ELR (cell line): ENCODE measurements around the gene PLCD3.

Experiments
- DNase-seq: peaks from one replicate; pipeline ENCODE4 v3.0.0-alpha.2; 2015; ENCODE audit warnings: low read depth

Gene PLCD3

GRCh38 chr17:45073414-45074070 is 58.8 kb downstream of the PLCD3 start:
- DNase-seq = peak; percentile 45

DNA sequence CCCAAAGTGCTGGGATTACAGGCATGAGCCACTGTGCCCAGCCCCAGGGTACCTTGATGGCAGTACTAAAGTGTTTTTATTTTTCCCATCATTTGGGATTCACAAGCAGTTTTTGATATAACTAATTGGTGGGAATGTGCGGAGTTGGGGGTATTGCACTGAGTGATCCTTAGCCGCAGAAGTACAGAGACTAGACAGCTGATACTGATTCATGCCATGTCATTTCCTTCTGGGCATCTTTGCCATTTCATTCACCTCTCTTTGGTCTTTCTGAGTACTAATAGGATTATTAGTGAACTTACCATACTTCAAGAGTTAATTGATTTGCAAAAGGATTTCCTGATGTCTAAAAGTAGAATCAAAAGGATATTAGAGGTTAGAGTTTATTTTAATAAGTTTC is 61.5 kb downstream of the PLCD3 start:
- DNase-seq = peak; percentile 59

DNA sequence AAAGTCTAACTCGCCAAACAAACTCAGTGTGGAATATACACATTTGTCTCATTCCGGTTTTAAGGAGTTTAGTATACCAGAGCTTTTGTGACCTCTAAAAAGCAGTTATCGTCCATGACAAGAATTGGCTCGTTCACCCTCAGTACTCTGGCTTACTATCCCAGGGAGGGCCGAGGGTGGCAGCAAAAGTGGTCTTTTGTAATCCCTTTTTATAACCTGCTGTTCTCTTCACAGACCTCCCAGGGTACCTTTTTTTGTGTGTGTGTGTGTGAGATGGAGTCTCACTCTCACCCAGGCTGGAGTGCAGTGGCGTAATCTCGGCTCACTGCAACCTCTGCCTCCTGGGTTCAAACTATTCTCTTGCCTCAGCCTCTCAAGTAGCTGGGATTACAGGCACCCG is 62.3 kb downstream of the PLCD3 start:
- DNase-seq = no peak

DNA sequence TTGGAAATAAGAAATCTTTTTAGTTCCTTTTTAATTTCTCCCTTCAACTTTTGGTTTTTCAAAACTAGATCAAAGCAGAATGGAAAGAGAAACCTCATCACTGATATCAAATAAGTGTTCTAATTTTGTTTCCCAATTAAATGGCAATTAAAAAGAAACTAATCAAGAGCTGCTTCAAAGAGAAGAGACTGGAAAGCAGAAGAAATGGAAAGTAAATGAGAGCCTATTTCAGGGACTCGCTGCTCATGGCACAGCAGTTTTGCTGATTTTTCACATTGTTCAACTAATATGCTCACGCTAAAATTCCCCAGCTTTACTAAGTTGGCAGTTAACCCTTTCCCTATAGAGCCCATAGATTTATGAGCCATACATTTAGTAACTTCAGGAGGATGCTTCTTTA is 64.7 kb downstream of the PLCD3 start:
- DNase-seq = no peak

DNA sequence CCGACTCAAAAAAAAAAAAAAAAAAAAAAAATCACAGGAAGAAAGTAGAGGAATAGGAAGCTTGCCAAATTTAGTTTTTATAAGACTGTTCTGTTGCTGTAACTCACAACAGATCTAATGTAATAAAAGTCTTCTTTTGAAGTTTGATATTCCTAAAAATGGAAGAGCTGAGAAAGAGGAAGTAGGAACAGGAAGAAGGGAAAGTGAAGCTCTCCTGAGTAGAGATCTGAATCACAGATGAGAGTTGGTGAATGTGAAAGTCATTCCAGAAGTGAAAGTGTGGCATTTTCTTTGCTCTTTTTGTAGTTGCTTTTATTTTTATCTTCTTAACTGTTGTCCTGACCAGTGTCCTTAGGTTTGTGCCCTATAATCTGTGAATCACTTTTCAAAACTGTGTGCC is 69.1 kb downstream of the PLCD3 start:
- DNase-seq = peak; percentile 28

DNA sequence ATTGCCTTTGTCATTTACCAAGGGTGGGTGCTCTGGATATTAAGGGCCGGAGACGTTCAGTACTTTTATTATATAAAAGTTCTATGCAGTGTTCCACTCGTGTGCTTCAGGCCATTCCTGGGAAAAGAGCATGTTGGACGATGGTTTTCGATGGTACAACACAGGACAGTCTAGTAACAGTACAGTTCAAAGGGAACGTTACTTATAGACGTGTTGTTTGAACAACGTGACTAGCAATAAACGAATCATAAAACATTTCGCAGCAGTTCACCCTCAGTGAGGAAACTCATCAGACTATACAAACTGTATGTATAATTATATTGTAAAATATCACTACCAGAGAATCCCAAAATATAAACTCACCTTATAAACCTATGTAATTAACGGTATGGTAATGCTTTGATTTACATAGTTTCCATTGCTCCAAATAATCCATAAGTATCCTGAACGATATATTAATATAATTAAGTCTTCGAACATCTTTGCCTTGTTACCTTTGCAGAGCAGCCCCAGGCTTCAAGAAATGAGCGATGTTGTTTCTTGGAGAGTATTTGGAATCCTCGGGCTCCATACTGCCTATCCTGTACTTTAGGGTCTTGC is 70.6 kb downstream of the PLCD3 start:
- no peak for DNase-seq

GRCh38 chr17:45060797-45061605 is 71.3 kb downstream of the PLCD3 start, which contains the start of gene NMT1:
TSS of gene NMT1 (plus strand) at chr17:45061317. CDS start at chr17:45061330, 13 bp downstream.
- peak; percentile 100 for DNase-seq

GRCh38 chr17:45060382-45060796 is 71.9 kb downstream of the PLCD3 start:
- DNase-seq = no peak
